AG04449 (cell line): Measurements from ENCODE around the gene ITSN2.

Experiments
- CTCF ChIA-PET: fragments of 350-600 bp; formaldehyde crosslinking; extraction: SDS; loops from one replicate; lab custom pipeline; 2021; ENCODE audit warnings: antibody characterized with exemption; lab: Yijun Ruan, JAX
- POLR2A ChIA-PET: fragments of 400-600, 350-600 bp; formaldehyde crosslinking; extraction: SDS; loops from one replicate; lab custom pipeline; 2020; ENCODE audit warnings: antibody characterized with exemption, inconsistent platforms; lab: Yijun Ruan, JAX
- DNase-seq: peaks from one replicate; pipeline ENCODE4 v3.0.0-alpha.2; 2010; ENCODE audit warnings: low read depth, low spot score
- H3K4me3 ChIP-seq: 2 replicates; pipeline ENCODE4 v1.5.1; 2011; ENCODE audit warnings: low read depth, mild to moderate bottlenecking, control low read depth, low read length
- CTCF ChIP-seq: IDR thresholded peaks from one replicate; pipeline ENCODE4 v1.5.1; 2011; ENCODE audit warnings: mild to moderate bottlenecking, moderate library complexity, low read length, control low read depth, inconsistent platforms; ENCODE audit not compliant: insufficient read depth; ENCODE audit errors: missing control alignments

ITSN2 gene

GRCh38 chr2:24220554-24221291 lies 139.6 kb downstream of the ITSN2 start:
- TF ChIP-seq CTCF: no peak
- no peak overlapping the region for H3K4me3 ChIP-seq
- ChIA-PET CTCF (no interaction called here), POLR2A (no interaction called here)
- no peak for DNase-seq

- no peak for TF ChIP-seq CTCF
- CTCF ChIA-PET: no interaction called here
- no peak for DNase-seq
- POLR2A ChIA-PET: no interaction called here
- H3K4me3 ChIP-seq: no peak overlapping the region
Observed at GRCh38 chr2:24214880-24215279, 145.5 kb downstream of the ITSN2 start.

- ChIA-PET CTCF (interaction anchor here (1.4 kb wide), 1 partner anchor 171 kb away, joined by 3 read pairs; no protein-coding TSS in a partner anchor), POLR2A (no interaction called here)
- TF ChIP-seq CTCF: no peak
- DNase-seq: no peak
- H3K4me3 ChIP-seq: no peak overlapping the region
Observed at GRCh38 chr2:24211408-24211807, 148.9 kb downstream of the ITSN2 start.

- ChIA-PET POLR2A (no interaction called here), CTCF (no interaction called here)
- DNase-seq: no peak
- no peak overlapping the region for H3K4me3 ChIP-seq
- TF ChIP-seq CTCF: no peak
Observed at GRCh38 chr2:24210723-24211122, 149.6 kb downstream of the ITSN2 start.

GRCh38 chr2:24210106-24210455 lies 150.3 kb downstream of the ITSN2 start:
- POLR2A ChIA-PET: no interaction called here
- DNase-seq: no peak
- CTCF ChIA-PET: no interaction called here
- H3K4me3 ChIP-seq: no peak overlapping the region
- no peak for TF ChIP-seq CTCF

- TF ChIP-seq CTCF: no peak
- POLR2A ChIA-PET: no interaction called here
- CTCF ChIA-PET: no interaction called here
- DNase-seq: no peak
- no peak overlapping the region for H3K4me3 ChIP-seq
Observed at GRCh38 chr2:24209389-24210105, 150.8 kb downstream of the ITSN2 start.
